Measurements from ENCODE around the gene TMEM242.

TMEM242 gene

GRCh38 chr6:157288575-157288974, 34.7 kb downstream of the TMEM242 start:
- no peak for DNase-seq (ENCODE audit: low spot score)

GRCh38 chr6:157287923-157288322, 35.4 kb downstream of the TMEM242 start:
- no peak for DNase-seq (ENCODE audit: low spot score)

GRCh38 chr6:157287247-157287850, 36.0 kb downstream of the TMEM242 start:
- no peak for DNase-seq (ENCODE audit: low spot score)

GRCh38 chr6:157285422-157285779, 37.9 kb downstream of the TMEM242 start:
- no peak for DNase-seq (ENCODE audit: low spot score)

- no peak for DNase-seq (ENCODE audit: low spot score)
Measured at GRCh38 chr6:157284738-157285421, 38.4 kb downstream of the TMEM242 start.

- DNase-seq (ENCODE audit: low spot score), result no peak
Measured at GRCh38 chr6:157283900-157284737, 39.2 kb downstream of the TMEM242 start.

GRCh38 chr6:157283330-157283898, 39.9 kb downstream of the TMEM242 start:
- DNase-seq (ENCODE audit: low spot score), result no peak

GRCh38 chr6:157282284-157282683, 41.0 kb downstream of the TMEM242 start:
- DNase-seq (ENCODE audit: low spot score), result no peak

GRCh38 chr6:157281570-157281969, 41.7 kb downstream of the TMEM242 start:
- DNase-seq (ENCODE audit: low spot score), result no peak

- DNase-seq (ENCODE audit: low spot score), result no peak
Measured at GRCh38 chr6:157280947-157281346, 42.4 kb downstream of the TMEM242 start.

- no peak for DNase-seq (ENCODE audit: low spot score)
Measured at GRCh38 chr6:157280157-157280556, 43.2 kb downstream of the TMEM242 start.

GRCh38 chr6:157278171-157278570, 45.1 kb downstream of the TMEM242 start:
- DNase-seq (ENCODE audit: low spot score), result no peak

GRCh38 chr6:157276731-157277130, 46.6 kb downstream of the TMEM242 start:
- DNase-seq (ENCODE audit: low spot score), result no peak

- no peak for DNase-seq (ENCODE audit: low spot score)
Measured at GRCh38 chr6:157276134-157276532, 47.2 kb downstream of the TMEM242 start.

- peak; percentile 96 for DNase-seq (ENCODE audit: low spot score)
Measured at GRCh38 chr6:157274471-157275226, 48.7 kb downstream of the TMEM242 start.

GRCh38 chr6:157273756-157274470, 49.4 kb downstream of the TMEM242 start:
- DNase-seq (ENCODE audit: low spot score), result no peak

- no peak for DNase-seq (ENCODE audit: low spot score)
Measured at GRCh38 chr6:157272866-157273755, 50.2 kb downstream of the TMEM242 start.

GRCh38 chr6:157272372-157272771, 50.9 kb downstream of the TMEM242 start:
- no peak for DNase-seq (ENCODE audit: low spot score)

- DNase-seq (ENCODE audit: low spot score), result no peak
Measured at GRCh38 chr6:157271911-157272310, 51.4 kb downstream of the TMEM242 start.

- DNase-seq (ENCODE audit: low spot score), result no peak
Measured at GRCh38 chr6:157271441-157271840, 51.9 kb downstream of the TMEM242 start.
